Forelimb muscle (tissue), 1 donor: ENCODE results near the gene GPR142. TPM values are rescaled to one million over a fixed set of nuclear protein-coding genes. Genes with fewer than 3 reads are reported as not detected.
"Not testable (repeated sequence)": the region's sequence is repeated elsewhere in the genome, so short reads cannot be mapped to it uniquely, and the experiment has no call there.

Experiments used
- DNase-seq: peaks from one replicate; pipeline ENCODE4 v3.0.0-alpha.2; 2013; ENCODE audit warnings: low read depth
- polyA plus RNA-seq: library from polyadenylated mRNA; unstranded; fragments of 120-200 nt; gene quantifications from one replicate; pipeline ENCODE4 v1.2.1, GENCODE V29; 2013; ENCODE audit not compliant: insufficient read length

Gene GPR142
- polyA plus RNA-seq, 1 donor, result 0.20 TPM

DNA sequence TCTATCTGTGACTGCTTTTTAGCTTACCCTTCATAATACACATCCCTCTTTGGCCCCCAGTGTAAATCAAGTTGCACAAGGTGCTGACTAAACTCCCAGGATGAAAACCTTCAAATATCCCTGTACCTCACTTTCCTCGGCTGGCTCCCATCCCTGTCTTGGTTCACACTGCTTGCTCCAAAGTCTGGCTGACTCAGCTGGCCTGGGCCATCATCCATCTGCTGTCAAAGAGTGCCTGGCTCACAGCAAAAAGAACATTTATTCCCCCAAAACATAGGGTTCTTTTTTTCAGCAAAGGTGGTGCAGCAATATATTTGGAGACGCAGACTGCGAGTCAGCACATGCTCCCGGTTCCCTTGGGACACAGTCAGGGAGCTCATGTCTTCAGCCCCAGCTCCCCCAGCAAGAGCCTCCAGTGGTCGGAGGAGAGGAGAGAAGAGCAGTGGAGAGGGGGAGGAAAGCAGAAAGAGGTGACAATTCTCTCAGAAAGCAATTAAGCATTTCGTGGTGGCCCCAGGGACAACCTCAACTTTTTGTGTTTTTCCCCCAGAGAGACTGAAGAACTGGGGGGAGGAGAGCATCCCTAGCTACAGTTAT is 26.1 kb downstream of the GPR142 start:
- DNase-seq, result no peak

GRCh38 chr17:74394275-74394950 is 27.1 kb downstream of the GPR142 start:
- no peak for DNase-seq

- no peak for DNase-seq
Observed at GRCh38 chr17:74394977-74395376, 27.7 kb downstream of the GPR142 start.

- no peak for DNase-seq
Observed at GRCh38 chr17:74396567-74396966, 29.3 kb downstream of the GPR142 start.

GRCh38 chr17:74402048-74402447 is 34.7 kb downstream of the GPR142 start:
- DNase-seq, result no peak

- no peak for DNase-seq
Observed at GRCh38 chr17:74403512-74404137, 36.3 kb downstream of the GPR142 start.

DNA sequence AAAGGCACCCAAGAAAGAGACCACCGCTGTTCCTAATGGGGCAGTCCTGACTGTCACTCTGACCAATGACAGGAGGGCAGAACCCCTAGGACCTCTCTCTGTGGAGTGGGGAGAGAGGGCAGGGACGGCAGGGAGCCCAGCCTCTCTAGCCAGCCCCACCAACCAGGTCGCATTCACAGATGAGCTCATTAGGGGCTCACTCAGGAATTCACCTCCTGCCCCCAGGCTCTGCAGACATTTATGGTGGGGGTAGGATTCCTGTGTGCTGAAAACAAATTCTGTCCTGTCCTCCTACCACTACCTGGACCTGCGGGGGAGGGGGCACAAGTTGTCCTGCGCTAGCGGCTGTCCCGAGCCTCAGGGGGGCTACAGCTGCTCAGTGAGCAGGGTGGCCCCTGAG is 36.9 kb downstream of the GPR142 start:
- DNase-seq, result no peak

GRCh38 chr17:74404789-74405188 is 37.5 kb downstream of the GPR142 start:
- DNase-seq, result no peak

DNA sequence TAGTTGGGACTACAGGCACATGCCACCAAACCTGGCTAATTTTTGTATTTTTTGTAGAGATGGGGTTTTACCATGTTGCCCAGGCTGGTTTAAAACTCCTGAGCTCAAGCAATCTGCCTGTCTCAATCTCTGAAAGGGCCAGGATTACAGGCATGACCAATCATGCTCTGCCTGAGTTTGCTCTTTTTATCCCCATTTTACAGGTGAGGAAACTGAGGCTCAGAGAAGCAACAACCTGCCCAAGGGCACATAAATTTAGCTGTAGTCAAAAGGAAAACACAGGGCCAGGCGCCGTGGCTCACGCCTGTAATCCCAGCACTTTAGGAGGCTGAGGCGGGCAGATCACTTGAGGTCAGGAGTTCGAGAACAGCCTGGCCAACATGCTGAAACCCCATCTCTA is 38.0 kb downstream of the GPR142 start:
- DNase-seq, result not testable (repeated sequence)

GRCh38 chr17:74407384-74407783 is 40.1 kb downstream of the GPR142 start:
- DNase-seq, result no peak

GRCh38 chr17:74408262-74408661 is 41.0 kb downstream of the GPR142 start:
- no peak for DNase-seq

DNA sequence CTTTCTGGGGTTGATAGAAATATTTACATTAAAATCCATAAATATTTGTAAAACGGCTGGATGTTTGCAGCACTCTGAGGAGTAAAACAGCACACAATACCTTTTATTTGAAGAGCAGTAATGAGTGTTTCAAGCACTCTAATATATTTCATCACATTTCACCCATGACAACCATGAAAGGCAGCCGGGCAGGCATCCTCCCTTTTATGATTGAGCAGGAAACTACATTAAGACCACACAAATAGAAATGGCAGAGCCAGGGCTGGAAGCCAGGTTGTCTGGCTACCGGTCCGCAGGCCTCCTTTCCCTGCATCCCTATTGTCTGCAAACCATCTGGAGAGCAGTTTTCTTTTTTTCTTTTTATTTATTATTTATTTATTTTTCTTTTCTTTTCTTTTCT is 41.5 kb downstream of the GPR142 start:
- no peak for DNase-seq

DNA sequence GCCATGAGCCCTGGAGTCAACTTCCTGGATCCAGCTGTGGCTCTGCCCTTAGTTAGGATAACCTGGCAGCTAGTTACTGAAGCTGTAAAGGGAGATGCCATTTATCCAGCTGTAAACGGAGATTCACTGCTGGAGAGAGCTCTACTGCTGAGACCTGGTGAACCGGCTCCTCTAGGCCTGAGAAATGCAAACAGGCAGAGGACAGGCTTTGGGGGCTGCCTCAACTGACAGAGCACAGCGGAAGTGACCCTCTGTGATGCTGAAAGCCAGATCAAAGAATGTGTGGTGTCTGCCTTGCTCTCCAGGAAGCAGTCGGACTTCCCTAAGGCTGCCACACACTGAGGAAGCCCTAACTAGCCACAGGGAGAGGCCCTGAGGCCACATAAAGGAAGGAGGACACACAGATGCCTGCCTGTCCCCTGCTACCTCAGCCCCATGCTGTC is 42.7 kb downstream of the GPR142 start:
- no peak for DNase-seq

DNA sequence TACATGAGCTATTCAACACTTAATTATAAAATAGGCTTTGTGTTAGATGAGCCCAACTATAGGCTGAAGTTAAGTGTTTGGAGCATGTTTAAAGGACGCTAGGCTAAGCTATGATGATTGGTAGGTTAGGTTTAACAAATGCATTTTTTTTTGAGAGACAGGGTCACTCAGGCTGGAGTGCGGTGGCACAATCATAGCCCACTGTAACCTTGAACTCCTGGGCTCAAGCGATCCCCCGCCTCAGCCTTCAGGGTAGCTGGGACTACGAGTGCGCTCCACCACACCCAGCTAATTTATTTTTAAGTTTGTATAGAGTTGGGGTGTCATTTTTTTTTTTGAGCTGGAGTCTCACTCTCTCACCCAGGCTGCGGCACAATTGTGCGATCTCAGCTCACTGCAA is 45.3 kb downstream of the GPR142 start:
- DNase-seq, result no peak

- no peak for DNase-seq
Observed at GRCh38 chr17:74413491-74413890, 46.2 kb downstream of the GPR142 start.

DNA sequence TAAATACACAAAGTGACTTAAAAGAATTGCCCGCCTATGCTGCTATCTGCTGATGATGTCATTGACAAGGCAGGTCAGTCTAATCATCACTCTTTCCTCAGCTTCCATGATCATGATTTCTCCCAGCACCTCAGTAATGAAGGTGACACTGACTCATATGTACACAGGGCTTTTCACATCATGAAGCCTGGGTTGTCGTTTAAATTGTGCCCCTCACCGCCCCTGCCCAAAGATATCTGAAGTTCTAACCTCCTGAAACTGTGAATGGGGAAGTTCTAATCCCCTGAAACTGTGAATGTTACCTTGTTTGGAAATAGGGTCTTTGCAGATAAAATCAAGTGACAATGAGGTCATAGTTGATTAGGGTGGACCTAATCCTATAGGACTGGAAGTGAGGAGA is 47.2 kb downstream of the GPR142 start:
- DNase-seq, result no peak

- no peak for DNase-seq
Observed at GRCh38 chr17:74415608-74416396, 48.5 kb downstream of the GPR142 start.

DNA sequence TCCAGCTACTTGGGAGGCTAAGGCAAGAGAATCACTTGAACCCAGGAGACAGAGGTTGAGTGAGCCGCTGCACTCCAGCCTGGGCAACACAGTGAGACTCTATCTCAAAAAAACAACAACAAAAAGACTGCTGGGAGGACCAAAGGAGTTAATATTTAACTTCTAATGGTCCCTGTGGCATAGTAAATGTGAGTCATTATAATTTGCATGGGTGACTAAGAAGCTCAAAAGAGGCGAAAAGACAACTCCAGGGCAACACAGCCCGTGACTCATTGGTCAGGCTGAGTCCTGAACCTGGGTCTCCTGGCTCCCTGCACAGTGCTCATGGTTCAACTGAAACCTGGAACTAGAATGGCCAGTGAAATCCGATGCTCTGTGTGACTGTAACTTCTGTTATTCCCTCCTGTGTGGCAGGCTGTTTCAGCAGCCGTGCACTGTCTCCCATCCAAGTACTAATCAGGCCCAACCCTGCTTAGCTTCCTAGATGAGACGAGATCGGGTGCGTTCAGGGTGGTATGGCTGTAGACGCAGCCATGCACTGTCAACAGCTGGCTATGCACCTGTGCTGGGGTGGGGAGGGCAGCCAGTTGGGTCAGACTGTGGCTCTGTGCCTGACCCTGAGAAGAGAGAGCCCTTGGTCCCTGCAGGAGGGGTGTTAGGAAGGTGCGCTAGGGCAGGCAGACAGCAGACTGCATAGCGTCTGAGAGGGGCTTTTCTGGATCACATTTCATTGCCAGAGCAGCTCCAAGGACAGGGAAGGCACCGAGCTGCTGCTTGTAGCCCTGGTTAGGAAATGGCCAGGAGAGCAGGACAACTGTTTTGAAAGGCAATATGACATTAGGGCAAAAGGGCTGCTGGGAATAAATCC is 50.1 kb downstream of the GPR142 start:
- DNase-seq, result no peak

GRCh38 chr17:74419928-74420411 is 52.7 kb downstream of the GPR142 start:
- no peak for DNase-seq
